Jurkat, Clone E6-1 (cell line): ENCODE results near the gene PEMT.

ENCODE experiments used
- DNase-seq: peaks from one replicate; pipeline ENCODE4 v3.0.0-alpha.2; 2011; ENCODE audit warnings: low read depth, low spot score
- H3K4me3 ChIP-seq: 2 replicates; pipeline ENCODE4 v1.5.1; 2011; ENCODE audit warnings: mild to moderate bottlenecking, low read length, control low read depth, moderate library complexity

PEMT gene

DNA sequence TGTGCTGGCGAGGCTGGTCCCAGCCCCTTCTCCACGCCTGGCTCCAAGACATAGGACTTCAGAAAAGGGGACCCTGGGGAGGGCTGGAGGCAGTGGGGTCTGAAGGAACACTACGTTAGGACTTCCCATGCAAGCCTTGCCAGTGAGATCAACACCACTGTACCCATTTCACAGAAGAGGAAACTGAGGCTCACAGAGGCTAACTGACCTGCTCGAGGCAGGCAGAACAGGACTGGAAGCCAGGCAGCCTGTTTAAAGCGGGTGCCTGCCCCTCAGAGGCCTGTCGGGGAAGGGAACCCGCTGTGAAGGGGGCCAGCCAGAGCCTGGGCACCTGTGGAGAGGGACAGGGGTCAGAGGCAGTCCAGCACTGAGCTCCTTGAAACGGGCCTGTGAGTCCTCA, 32.3 kb downstream of the PEMT start:
- no peak overlapping the region for H3K4me3 ChIP-seq
- DNase-seq: no peak

DNA sequence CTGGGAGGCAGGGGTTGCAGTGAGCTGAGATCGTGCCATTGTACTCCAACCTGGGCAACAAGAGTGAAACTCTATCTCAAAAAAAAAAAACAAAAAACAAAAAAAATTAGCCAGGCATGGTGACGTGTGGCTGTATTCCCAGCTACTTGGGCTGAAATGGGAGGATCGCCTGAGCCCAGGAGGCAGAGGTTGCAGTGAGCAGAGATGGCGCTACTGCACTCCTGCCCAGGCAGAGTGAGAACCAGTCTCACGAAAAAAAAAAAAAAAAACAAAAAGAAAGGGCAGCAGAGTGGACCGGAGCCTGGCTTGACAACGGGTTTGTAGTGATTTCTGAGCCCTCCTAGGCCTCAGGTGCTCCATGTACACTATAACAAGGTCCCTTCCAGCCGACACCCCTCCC, 33.1 kb downstream of the PEMT start:
- DNase-seq: no peak
- no peak overlapping the region for H3K4me3 ChIP-seq

DNA sequence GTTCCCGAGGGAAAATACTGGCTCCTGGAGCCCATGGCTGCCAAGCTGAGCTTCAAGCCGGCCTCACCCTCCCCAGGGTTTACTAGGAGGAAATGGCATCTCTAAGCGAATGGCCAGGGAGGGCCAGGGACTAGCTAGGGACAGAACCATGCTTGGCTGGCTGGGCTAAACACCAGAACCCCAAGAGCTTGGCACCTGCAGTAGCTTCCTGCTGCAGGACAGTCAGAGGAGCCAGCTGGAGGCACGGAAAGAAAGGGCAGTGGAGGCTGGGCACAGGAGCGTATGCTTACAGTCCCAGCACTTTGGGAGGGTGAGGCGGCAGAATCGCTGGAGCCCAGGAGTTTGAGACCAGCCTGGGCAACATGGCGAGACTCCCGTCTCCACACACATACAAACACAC, 33.7 kb downstream of the PEMT start:
- no peak overlapping the region for H3K4me3 ChIP-seq
- no peak for DNase-seq

DNA sequence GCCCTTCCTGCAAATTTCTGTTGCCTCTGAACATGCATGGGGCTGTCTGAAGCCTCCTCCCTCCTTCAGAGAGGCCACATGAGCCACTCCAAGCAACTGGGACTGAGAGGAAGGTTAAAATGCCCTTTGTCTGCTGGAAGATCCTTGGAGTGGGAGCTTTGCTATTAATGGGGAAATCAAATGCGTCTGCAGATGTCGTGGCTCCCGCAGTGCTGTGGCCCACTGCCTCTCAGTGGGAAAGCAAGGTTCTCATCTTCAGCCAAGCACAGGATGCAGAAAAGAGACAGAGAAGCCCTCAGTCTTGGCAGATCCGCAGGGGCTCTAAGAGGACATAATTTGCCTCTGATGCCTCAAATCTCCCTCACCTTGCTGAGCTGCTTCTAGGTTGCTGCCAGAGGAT, 34.8 kb downstream of the PEMT start:
- no peak for DNase-seq
- H3K4me3 ChIP-seq: no peak overlapping the region

DNA sequence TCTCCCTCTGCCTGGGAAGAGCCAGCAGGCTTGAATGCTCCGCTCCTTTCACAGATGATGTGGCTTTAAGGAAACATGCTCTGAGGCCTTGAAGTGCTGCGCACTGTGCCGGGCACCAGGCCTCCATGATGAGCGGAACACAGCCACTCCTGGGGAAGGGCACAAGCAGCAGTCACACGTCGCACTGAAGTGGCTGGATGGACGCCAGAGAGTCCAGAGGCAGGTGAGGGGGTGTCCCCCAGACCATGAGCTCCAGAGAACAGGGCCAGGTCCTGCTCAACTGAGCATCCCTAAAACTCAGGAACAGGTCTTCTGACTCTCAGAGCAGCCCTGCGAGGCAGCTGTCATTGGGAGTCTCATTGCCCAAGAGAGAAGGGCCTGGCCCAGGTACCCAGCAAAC, 35.6 kb downstream of the PEMT start:
- no peak for DNase-seq

DNA sequence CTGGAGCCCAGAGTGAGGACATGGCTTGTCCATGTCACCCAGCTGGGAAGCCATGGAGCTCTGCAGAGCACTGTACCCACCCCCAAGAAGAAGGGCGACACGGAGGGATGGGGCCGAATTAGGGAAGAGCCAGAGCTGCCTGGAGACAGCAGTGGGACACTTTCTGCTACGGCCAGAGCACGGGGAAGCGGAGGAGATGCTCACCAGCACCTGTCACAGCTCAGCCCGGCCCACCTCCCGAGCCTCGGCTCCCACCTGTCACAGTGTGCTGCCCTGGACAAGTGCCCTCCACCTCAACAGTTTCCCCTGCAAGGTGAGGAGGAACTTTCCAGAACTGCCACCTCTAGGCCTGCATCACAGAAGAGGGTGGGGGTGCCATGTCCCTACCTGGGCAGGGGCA, 36.4 kb downstream of the PEMT start:
- no peak overlapping the region for H3K4me3 ChIP-seq
- no peak for DNase-seq

More for the DNA sequence above, 35.6 kb downstream of the PEMT start:
- no peak overlapping the region for H3K4me3 ChIP-seq

DNA sequence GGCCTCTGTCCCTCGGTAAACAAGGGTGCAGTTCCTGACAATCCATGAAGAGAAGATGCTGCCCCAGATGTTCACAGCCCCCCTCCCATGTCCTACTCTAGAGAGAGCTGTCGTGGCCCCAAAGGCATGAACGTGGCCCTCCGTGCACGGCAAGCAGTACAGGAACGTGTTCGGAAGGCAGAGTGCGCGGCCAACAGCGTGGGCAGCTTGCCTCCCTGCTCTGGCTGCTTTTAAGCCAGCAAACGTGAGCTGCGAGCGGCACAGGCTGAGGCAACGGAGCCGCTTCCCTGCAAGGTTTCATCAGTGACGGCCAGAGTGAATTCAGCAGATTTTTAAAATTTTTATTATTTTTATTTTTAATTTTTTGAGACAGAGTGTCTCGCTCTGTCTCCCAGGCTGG, 37.2 kb downstream of the PEMT start:
- H3K4me3 ChIP-seq: no peak overlapping the region
- DNase-seq: no peak

DNA sequence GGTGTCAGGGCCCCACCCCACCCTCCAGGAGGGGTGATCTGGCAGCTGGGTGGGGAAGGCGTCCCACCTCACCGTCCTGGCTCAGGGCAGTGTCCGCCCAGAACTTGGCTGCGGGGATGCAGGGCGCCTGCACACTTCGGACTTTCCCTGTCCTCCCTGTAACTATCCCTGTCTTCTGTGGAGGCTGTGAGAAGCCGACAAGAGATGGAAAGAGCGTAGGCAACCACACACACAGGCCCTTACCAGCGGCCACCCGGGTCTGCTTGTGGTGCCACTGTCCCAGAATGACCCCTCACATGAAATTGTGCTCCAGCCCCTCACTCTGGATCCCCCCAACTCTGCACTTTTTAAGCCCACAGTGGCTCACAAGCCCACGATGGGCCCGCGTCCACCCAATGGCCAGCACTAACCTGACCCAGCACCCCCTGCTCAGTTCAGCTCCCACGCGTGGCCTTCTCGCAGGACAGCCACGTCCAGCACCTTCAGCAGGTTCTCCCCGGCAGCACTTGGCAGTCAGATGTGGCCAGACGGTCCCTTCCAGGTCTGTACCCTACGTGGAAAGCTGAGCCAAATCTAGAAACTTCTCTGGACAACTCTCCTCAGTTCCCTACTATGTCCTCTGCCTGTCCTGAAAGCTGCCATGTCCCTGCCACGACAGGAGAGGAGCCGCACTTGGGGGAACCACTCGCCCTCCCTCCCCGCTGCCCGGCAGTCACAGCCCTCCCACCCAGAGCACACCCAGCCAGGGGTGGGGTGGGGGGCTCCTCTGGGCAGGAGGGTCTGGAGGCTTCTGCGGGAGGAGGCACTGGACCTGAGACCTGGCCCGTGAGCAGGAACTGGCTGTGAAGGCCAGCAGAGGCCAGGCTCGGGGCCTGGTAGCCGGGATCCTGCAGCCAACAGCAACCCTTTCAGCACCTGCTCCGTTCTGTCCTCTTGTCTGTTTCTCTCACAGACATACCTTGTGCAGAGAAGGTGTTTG, 38.0 kb downstream of the PEMT start:
- no peak overlapping the region for H3K4me3 ChIP-seq
- DNase-seq: no peak

DNA sequence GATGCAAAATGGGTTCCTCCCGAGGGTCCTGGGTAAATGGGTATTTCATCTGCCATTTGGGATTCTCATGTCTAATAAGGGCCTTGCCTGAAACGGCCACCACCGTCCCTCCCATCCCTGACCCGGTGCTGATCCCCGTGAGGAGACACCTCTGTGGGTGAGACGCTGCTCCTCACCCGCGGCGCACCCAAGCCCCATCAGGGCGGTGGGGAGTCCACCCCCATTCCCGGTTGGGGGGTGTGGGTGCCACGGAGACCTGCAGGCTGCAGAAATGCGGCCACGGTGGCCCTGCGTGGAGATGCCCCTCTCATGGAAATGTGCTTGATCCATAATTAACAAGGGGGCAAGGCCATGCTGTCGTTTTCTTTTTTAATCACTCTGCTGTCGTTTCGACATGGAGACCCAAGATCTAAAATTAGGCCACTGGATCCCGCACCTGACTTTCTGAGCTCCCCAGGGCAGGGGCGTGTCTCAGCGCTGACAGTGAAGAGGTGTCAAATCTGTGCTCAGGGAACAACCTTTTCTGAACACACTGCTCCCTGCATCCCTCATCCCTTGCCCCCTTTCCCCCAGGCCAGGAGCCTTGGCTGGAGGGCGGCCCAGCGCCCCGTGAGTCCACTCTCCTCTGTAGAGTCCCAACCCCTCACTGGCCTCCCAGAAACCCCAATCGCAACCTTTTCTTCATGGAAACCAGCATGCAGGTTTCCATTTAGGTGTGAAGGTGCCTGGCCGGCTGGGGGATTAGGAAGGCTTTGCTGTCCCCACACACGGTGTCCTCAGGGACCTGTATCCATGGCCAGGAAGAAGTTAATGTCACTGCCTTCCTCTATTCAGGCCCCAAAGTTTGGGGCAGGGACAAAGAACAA, 38.9 kb downstream of the PEMT start:
- H3K4me3 ChIP-seq: no peak overlapping the region
- DNase-seq: no peak

DNA sequence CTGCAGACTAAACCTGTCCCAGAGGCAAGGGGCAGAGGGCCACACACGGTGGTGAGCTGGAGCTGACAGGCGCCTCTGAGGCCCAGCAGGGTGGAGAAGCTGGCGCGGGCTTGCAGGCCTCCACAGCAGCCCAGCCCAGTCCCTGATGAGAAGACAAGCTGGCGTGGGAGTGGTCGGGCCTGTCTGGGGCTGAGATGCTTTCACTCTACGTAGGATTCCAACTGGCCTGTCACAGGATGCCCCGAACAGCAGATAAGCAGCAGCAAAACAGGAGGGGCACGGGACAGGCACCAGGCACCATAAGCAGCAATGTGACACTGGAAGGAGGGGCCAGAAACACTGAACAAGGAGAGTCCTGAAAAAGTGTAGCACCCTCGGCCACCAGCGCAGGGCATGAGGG, 40.1 kb downstream of the PEMT start:
- H3K4me3 ChIP-seq: no peak overlapping the region
- DNase-seq: no peak

DNA sequence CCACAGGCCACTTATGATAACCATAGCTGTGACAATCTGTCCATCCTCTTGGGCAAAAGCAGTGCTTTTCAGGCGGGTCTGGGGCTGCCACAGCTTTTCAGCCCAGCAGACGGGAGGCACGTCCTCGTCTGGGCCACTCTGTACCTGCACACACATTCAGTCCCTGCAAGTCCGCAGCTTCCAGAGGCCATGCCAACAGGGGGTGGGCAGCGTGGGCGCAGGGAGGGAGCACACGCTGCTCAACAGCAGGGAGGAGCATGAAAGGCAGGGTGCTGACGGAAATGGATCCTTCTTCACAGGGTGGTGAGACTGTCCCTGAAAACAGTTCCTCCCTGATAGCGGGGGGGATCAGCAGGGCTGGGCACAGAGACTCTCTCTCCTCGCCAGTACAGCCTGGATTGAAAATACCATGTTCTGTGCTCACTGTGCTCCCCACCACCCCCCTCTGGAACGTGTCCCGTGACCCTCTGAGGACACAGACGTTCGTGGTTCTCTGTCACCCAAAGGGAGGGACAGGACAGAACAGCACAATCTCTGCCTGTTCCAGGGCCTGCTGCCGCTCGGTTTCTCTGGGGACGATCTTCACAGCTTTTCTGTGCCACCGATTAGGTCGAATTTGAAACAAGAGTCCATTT, 41.7 kb downstream of the PEMT start:
- no peak for DNase-seq
- no peak overlapping the region for H3K4me3 ChIP-seq

DNA sequence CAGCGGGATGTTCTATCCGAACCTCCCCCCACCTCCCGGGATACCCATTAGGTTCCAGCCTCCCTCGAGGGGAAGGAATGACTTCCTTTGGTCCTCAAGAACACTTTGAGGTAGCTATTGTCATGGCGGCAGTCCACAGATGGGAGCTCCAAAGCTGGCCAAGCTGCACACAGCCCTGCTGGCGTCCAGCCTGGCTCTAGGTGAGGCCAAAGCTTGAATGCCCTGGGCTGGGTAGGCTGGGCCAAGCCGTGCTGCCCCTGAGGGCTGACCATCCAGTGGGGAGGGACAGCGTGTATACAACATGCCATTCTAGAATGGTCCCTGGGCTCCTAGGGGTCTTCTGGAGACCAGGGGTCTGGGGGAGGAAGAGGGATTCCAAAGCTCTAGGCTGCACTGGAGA, 43.5 kb downstream of the PEMT start:
- DNase-seq: no peak

DNA sequence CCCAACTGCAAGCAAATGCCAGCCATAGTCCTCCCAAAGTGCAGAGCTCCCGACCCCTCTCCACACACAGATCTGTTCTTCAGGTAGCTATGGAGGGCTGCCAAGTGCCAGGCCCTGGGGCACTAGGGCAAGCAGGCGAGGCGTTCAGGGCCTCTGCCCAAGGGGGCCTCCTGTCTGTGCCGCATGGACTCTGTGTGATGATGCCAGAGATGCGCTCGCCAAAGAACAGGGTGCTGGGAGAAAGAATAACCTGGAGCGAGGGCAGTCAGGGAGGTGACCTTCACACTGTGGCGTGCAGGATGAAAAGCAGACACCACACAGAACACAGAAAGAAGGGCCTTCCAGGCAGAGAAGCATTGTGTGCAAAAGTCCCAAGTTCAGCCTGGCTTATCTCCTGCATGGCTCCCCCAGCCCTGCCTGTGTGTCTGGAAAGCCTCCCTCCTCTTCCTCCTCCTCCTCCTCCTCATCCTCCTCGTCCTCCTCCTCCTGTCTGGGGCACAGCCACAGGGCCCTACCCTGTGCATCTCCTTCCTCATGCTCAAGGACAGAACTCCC, 44.2 kb downstream of the PEMT start:
- H3K4me3 ChIP-seq: no peak overlapping the region
- DNase-seq: no peak

More for the DNA sequence above, 43.5 kb downstream of the PEMT start:
- no peak overlapping the region for H3K4me3 ChIP-seq

DNA sequence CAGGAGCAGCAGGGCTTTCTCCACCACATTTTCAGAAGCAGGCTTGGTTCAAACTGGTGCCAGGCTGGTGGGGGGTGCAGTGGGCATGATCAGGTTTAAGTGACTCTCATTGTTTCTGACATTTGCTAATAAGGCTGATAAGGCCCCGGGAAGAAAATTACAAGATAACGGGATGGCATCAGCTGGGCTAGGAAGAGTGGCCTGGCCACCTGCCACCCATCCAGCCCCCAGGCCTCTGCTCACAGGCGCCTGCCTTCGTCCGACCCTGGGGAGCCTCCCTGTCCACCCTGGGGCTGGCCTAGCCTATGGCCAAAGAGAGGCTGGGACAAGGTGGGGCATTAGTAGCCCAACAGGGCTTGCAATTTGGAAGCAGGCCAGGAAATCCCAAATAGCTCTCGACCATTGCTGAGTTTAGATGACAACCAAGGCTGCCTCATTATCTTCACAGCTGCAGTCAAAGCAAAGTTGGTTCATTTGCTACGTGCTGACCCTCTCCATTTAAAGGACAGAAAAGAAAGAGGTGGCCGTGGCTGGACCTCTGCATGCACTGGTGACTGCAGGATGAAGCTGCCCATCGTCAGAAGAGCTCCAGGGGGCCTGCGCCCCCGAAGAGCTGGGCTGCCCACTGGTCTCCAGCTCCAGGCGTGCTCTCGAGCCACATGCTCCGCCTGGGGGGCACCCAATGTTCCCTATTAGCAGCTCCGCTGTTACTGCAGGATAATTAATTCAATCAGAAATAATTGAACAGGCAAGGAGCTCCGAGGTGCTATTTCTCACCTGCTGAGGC, 44.9 kb downstream of the PEMT start:
- no peak overlapping the region for H3K4me3 ChIP-seq
- no peak for DNase-seq

DNA sequence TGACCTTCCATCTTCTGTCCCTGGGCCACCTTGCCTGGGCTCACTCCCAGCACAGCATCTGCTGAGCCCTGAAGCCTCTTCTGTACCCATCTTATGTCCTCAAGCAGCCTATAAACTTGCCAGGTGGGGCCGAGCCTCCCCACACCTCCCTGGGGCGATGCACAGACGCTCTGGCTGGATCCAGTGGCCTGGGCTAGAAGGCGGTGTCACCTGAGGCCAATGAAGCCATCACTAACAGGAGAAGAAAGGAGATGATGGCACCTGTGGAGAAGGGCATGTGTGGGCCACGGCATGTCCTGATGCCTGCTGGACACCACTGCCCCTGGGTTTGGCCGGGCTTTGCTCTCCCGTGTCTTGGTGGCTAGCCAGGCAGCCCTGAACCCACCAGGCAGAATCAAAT, 45.5 kb downstream of the PEMT start:
- no peak for DNase-seq

DNA sequence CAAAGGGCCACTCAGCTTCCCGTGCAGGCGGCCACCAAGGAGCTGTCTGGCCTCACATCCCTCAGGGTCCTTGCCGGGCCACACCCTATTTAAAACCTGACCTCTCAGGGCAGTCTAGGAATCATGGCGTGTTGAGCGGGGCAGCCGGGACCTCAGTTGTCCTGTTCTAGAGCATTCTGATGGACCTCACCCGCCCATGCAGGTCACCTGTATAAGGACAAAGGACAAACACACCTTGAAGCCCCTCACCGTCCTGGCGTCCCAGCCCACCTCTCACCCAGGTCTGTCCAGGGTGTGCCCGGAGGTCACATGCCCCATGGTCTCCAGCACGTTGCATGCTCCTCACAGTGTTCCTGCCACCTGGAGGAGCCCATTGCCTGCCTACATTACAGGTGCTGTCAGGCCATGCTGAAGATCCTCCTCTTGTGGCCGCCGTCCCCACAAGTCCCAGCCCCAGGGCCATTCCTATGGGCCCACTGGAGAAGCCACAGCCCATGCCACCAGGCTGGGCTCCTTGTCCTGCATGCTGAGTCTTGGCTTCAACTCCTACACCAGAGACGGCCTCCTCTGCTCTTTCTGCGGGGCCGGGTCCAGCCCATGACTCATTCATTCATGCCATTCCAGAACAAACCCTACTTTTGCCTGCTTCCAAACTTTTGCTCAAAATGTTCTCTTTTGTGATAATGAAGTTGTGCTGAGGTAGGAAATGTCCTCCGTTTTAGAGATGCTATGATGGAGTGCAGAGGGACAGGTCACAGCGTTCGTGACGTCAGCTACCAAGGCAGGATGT, 46.3 kb downstream of the PEMT start:
- H3K4me3 ChIP-seq: no peak overlapping the region
- DNase-seq: no peak

More for the DNA sequence above, 45.5 kb downstream of the PEMT start:
- no peak overlapping the region for H3K4me3 ChIP-seq

DNA sequence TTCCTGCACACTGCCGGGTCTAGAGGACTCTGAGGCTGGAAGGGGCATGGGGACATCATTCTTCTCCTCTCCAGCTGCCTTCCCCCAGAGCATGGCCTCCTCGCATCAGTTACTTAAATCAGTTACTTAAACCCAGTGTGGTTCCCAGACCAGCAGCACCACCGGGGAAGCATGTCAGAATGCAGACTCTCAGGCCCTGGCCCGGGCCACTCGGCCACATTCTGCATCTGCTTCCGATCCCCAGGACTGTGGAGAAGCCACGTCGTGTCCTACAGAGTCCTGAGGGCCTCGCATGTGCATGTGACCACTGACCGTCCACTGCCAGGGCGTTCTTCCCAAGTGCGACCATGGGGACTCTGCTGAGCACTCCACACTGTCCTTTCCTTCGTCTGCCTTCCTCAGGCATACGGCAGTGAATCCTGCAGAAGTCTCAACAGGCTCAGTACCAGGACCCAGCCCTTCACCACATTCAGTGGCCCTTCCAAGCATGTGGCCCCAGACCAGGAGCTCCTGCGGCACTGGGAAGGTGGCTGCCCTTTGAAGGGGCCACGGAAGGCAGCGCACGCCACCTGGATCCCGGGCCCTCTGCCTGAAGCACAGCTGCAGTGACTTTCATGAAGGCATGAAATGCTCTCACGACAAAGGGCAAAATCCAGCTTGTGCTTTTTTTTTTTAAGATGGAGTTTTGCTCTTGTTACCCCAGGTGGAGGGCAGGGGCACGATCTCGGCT, 48.4 kb downstream of the PEMT start:
- H3K4me3 ChIP-seq: no peak overlapping the region
- no peak for DNase-seq
